ENCODE data around the gene GLRX3. TPM values are rescaled to one million over a fixed set of nuclear protein-coding genes. Genes with fewer than 3 reads are reported as not detected.

Gene GLRX3
- total and polyA plus RNA-seq, 2 donors (not counting 1 experiment from before 2014, with no cell fraction given) = 26.9 to 45.4 TPM

DNA sequence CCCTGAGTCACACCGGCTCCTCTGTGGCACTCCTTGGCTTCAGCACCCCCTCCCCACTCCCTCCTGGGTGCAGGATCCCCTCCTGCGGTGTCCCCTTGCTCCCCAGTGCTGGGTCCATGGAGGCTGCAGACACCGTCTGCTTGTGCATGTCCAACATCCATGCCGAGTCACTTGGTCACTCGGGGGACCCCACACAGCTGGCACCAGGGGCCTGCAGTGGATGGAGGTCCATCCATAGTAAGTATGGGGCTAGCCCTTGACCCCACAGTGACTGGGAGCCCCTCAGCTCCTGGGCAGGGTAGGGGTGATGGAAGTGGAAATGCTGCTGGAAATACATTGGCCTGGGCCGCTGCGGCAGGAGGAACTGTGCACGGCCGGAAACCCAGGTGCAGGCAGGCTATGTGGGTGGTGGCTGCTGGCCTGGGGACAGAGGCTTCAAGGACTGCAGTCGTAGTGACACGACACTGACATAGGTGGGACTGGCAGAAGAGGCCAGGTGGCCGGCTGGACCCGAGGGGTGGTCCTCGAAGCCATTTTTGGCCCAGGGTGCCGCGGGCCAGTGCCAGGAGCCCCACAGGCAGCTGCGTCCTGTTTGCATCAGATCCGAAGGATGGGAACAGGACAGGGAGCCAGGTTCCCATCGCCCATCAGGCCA lies 58.9 kb downstream of the GLRX3 start:
- H3K9me3 Mint-ChIP-seq (ENCODE audit: insufficient read depth) = no peaks in the 10 kb centered on the region
- peaks cover 5% of the 10 kb centered on the region for H3K4me1 Mint-ChIP-seq
- intact Hi-C loops (cut with micrococcal nuclease) = no loop called here
- TF ChIP-seq EZH2 (IDR thresholded peaks at IDR 0.05; ENCODE audit: borderline replicate concordance, insufficient read depth, low read depth, low read length, poor library complexity, severe bottlenecking) = no peak
- TF ChIP-seq, protein P1, sequence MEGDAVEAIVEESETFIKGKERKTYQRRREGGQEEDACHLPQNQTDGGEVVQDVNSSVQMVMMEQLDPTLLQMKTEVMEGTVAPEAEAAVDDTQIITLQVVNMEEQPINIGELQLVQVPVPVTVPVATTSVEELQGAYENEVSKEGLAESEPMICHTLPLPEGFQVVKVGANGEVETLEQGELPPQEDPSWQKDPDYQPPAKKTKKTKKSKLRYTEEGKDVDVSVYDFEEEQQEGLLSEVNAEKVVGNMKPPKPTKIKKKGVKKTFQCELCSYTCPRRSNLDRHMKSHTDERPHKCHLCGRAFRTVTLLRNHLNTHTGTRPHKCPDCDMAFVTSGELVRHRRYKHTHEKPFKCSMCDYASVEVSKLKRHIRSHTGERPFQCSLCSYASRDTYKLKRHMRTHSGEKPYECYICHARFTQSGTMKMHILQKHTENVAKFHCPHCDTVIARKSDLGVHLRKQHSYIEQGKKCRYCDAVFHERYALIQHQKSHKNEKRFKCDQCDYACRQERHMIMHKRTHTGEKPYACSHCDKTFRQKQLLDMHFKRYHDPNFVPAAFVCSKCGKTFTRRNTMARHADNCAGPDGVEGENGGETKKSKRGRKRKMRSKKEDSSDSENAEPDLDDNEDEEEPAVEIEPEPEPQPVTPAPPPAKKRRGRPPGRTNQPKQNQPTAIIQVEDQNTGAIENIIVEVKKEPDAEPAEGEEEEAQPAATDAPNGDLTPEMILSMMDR (IDR thresholded peaks at IDR 0.05) = no peak
- no peak for DNase-seq
- no peak for ATAC-seq (ENCODE audit: low read depth)
- Histone ChIP-seq H2AFZ (ENCODE audit: insufficient read depth, low read depth, low read length, poor library complexity, severe bottlenecking) (no peak overlapping the region), H3K4me3 (ENCODE audit: control extremely low read depth in 1 of 5, extremely low read depth in 1 of 5, insufficient read depth in 1 of 5, low read depth in 2 of 5, low read length in 4 of 5) (no peak overlapping the region), H4K20me1 (ENCODE audit: control insufficient read depth, insufficient read depth, low read length, poor library complexity, severe bottlenecking) (no peaks in the 10 kb centered on the region), H3K27ac (ENCODE audit: low read length in 2 of 2) (no peak overlapping the region), H3K36me3 (replicated peaks in 1 of 2; ENCODE audit: control extremely low read depth in 1 of 2, control insufficient read depth in 1 of 2, extremely low read depth in 1 of 2, insufficient read depth in 2 of 2, low read length in 1 of 2) (no peaks in the 10 kb centered on the region), H3K27me3 (replicated peaks in 1 of 4; ENCODE audit: control extremely low read depth in 1 of 4, control insufficient read depth in 3 of 4, insufficient read depth in 4 of 4, low read length in 3 of 4) (peaks cover 0 to 8% (median 1%) of the 10 kb centered on the region in 4 experiments), H3K4me2 (replicated peaks; ENCODE audit: low read depth, low read length, poor library complexity, severe bottlenecking) (no peak overlapping the region), H3K9ac (ENCODE audit: low read length) (no peak overlapping the region), H3K9me3 (ENCODE audit: control extremely low read depth in 1 of 3, control insufficient read depth in 2 of 3, insufficient read depth in 1 of 3, low read length in 2 of 3) (peaks cover 0 to 2% (median 0%) of the 10 kb centered on the region in 3 donors), H3K4me1 (ENCODE audit: control insufficient read depth in 2 of 2, insufficient read depth in 2 of 2, low read length in 2 of 2) (peaks cover 5 to 6% of the 10 kb centered on the region in 2 donors), H3K79me2 (ENCODE audit: control insufficient read depth, insufficient read depth, low read length) (no peaks in the 10 kb centered on the region)
- no peak overlapping the region for H3K4me3 Mint-ChIP-seq
- POLR2A ChIA-PET = no interaction called here
- peaks cover 10% of the 10 kb centered on the region for H3K27me3 Mint-ChIP-seq
- 95% methylated on average over 19 of the region's 19 CpGs for WGBS (ENCODE audit: insufficient coverage)
- H3K27ac Mint-ChIP-seq = no peak overlapping the region
- CTCF ChIA-PET = no interaction called here

DNA sequence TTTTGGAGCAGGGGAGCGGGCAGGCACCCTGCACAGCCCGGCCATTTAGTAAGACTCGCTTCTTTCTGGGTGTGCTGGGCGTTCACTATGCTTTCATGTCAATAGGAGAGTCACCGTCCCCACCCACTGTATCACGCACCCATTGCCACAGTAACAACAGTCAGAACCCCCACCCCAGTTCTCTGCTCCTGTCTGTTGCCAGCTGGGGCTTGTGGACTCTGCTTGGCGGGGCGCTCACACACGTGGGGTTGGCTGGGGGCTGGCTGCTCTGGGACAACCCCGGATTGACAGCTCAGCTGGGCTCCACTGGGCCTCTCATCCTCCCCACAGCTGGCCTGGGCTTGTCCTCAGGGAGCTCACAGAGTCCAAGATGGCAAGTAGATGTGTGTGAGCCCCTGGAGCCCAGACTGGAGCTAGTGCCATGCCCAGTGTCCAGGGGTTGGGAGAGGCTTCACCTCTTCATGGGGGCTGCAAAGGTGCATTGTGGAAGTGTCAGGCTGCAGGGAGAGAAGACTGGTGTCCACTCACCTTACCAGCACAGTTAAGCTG lies 59.6 kb downstream of the GLRX3 start:
- no peak overlapping the region for H2AFZ ChIP-seq (ENCODE audit: insufficient read depth, low read depth, low read length, poor library complexity, severe bottlenecking)
- Mint-ChIP-seq H3K4me1 (peaks cover 5% of the 10 kb centered on the region), H3K9me3 (ENCODE audit: insufficient read depth) (no peaks in the 10 kb centered on the region), H3K27me3 (peaks cover 10% of the 10 kb centered on the region), H3K4me3 (no peak overlapping the region), H3K27ac (no peak overlapping the region)
- intact Hi-C loops (cut with micrococcal nuclease) = no loop called here
- ChIA-PET POLR2A (no interaction called here), CTCF (no interaction called here)
- no peak overlapping the region for H3K9ac ChIP-seq (ENCODE audit: low read length)
- H3K27me3 ChIP-seq (replicated peaks in 1 of 4; ENCODE audit: control extremely low read depth in 1 of 4, control insufficient read depth in 3 of 4, insufficient read depth in 4 of 4, low read length in 3 of 4) = peaks cover 0 to 4% (median 1%) of the 10 kb centered on the region in 4 experiments
- TF ChIP-seq EZH2 (IDR thresholded peaks at IDR 0.05; ENCODE audit: borderline replicate concordance, insufficient read depth, low read depth, low read length, poor library complexity, severe bottlenecking) = no peak
- TF ChIP-seq, protein P1 (IDR thresholded peaks at IDR 0.05) = no peak
- H3K4me2 ChIP-seq (replicated peaks; ENCODE audit: low read depth, low read length, poor library complexity, severe bottlenecking) = no peak overlapping the region
- no peak overlapping the region for H3K27ac ChIP-seq (ENCODE audit: low read length in 2 of 2)
- WGBS (ENCODE audit: insufficient coverage) = 73% methylated on average over 5 of the region's 10 CpGs
- H3K4me3 ChIP-seq (ENCODE audit: control extremely low read depth in 1 of 5, extremely low read depth in 1 of 5, insufficient read depth in 1 of 5, low read depth in 2 of 5, low read length in 4 of 5) = no peak overlapping the region
- H3K9me3 ChIP-seq (ENCODE audit: control extremely low read depth in 1 of 3, control insufficient read depth in 2 of 3, insufficient read depth in 1 of 3, low read length in 2 of 3) = peaks cover 0 to 2% (median 0%) of the 10 kb centered on the region in 3 donors
- H3K36me3 ChIP-seq (replicated peaks in 1 of 2; ENCODE audit: control extremely low read depth in 1 of 2, control insufficient read depth in 1 of 2, extremely low read depth in 1 of 2, insufficient read depth in 2 of 2, low read length in 1 of 2) = no peaks in the 10 kb centered on the region
- DNase-seq (no peak), ATAC-seq (ENCODE audit: low read depth) (no peak)
- H3K4me1 ChIP-seq (ENCODE audit: control insufficient read depth in 2 of 2, insufficient read depth in 2 of 2, low read length in 2 of 2) = peaks cover 0 to 3% of the 10 kb centered on the region in 2 donors
- H4K20me1 ChIP-seq (ENCODE audit: control insufficient read depth, insufficient read depth, low read length, poor library complexity, severe bottlenecking) = no peaks in the 10 kb centered on the region
- no peaks in the 10 kb centered on the region for H3K79me2 ChIP-seq (ENCODE audit: control insufficient read depth, insufficient read depth, low read length)
